GM18873 (cell line): ENCODE results near the gene SOX18.

Experiments
- ATAC-seq: cut with Tn5 transposase; IDR thresholded peaks from one replicate; pipeline ENCODE4 v1.9.1; 2021; ENCODE audit warnings: mild to moderate bottlenecking, moderate library complexity, moderate number of reproducible peaks; ENCODE audit not compliant: unreplicated experiment, low FRiP score

The SOX18 gene

DNA sequence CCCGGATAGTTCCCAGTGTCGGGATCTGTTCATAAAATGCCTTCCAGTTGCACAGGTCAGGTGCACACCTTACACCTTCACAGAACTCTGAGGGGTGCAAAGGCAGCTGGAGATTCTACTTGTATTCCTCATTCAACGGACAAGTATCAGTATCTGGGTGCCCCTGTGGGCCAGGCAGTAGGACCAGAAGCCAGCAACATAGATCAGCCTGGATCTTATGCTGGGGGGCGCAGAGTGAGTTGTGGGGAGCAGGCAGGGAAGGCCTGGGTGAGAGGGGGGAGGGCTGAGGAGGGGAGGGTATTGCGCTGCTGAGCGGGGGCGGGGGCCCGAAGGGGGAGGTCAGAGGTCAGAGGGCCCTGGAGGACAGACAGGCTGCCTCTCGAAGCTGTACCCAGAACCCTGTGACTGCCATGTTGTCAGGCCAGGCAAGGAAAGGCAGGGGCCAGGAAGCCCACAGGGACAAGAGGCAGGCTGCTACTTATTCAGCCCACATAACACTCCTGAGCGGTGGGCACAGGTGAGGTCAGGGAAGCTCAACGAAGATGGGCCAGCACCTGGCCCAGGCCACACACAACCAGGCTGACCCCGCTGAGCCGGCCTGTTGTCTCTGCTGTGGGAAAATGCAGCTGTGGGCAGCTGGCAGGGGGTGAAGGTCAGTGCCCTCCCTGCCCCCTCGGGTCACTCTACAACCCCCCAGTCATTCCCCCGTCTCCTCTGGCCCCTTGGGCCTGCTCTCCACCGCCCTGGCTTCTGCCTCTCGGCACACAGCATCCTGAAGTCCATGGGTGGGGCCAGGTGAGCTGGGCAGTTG, 31.6 kb upstream of the SOX18 start:
- no peak for ATAC-seq

DNA sequence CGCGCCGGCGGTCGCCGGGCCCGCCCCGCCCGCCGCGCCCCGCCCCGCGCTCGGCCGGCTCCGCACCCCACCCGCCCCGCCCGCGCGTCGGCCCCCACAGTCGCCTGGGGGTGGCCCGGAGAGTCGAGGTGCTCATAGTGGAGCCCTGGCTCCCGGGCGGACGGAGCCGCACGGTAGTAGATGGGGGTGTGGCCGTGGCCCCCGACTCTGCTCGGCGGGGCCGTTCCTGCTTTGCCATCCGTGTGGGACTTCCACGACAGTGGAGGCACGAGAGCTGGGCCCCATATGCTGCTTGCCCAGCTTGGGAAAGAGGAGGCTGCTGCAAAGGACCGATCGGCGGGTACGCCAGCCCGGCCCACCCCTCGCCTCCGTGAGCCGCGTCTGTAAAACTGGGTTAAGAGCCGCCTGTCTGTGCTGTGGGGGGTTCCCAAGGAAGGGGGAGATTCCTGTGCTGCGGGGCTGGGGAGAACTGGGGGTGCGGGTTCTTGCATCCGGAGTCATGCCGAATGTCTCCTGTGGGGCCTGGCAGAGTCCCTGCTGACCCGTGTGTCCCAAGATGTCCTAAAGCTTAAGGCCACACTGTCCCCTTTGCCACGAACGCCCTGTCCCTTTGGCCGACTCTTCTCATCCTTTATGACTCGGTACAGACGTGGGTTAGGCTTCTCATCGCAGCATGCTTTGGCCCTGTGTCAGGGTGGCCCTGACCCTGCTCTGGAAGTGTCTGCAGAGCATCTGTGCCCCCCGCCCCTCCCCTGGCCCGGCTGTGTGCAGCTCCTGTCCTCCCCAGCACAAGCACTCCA, 30.8 kb upstream of the SOX18 start, which contains the start of gene OPRL1:
Gene OPRL1, plus strand, starts transcription at position 70 of the 800 bp plus-strand sequence. CDS start 12,639 bp downstream, outside the sequence.
- no peak for ATAC-seq

DNA sequence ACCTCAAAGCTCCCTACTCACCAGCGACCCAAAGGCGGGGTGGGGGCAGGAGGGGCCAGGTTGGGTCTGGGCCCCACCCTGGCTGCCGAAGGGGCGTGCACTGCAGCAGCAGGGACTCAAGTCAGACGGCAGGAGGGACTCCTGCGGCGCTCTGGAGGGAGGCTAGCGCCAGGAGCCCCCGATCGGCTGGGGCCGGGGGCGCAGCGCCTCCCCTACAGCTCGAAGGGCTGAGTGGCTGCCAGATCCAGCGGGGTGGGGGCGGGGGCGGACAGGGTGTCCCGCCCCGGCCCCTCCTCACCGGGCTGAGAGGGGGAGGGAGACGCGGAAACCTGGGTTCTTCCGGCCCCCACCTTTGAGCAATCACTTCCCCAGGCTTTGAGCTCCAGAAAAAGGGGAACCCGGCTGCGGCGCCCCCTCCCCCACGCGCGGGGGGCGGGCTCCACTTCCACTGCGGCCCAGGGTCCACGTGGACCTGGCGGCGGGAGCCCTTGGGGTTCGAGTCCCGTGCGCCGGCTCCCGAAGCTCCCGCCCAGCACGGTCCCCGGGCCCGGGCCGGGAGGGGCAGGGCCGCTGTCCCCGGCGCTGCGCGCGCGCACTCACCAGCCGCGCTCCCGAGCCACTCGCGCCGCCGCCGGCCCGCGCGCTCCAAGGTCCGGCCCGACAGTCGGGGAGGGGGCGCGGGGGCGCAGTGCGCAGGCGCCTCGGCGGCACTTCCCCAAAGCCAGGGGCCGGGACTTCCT, 30.0 kb upstream of the SOX18 start, which contains the start of gene RGS19:
Gene RGS19, minus strand, starts transcription at position 246 of the 740 bp plus-strand sequence. CDS start 2,632 bp downstream, outside the sequence.
- no peak for ATAC-seq

DNA sequence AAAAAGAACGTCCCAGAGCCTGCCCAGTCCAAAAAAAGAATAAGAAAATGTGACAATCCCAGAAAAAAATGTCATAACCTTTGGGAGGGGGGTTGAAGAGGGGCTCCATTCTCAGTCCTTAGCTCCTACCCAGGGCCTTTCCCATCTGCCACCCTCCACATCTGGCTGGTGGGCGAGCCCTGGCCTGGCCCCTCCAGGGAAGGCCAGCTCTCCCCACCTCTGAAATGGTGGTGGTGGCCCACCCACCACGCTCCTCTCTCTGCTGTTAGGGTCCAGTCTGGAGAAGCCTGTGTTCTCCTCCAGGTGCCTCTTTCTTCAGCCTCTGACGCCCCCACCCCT, 29.5 kb upstream of the SOX18 start:
- no peak for ATAC-seq

DNA sequence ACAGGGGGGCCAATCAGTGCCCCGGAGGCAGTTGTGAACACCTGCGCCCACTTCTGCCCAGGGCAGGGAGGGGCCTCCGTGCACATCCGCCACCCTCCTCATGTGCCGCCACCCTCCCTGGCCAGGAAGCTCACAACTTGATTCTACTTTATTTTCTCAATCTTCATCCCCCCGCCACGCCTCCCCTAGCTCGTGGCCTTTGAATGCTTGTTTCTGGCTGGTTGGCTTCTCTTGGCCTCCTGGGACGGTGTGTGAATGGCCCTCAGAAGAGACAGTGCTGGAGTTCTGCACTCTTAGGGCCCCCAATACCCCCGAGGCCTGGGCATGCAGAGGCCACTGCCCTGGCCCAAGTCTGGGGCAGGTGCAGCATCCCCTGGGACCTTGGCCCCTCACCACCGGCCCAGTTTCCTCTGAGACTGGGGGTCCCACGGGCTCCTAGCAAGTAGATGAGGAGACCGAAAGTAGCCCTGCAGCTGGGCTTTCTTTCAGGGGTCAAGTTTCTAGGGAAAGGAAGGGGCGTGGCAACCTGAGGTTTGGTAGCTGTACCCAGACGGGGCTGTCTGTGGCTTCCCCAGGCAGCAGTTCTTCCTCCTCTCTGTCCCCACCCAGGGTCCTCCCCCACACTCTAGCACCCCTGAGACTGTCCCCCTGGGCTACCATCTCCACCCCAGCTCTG, 28.6 kb upstream of the SOX18 start:
- no peak for ATAC-seq

DNA sequence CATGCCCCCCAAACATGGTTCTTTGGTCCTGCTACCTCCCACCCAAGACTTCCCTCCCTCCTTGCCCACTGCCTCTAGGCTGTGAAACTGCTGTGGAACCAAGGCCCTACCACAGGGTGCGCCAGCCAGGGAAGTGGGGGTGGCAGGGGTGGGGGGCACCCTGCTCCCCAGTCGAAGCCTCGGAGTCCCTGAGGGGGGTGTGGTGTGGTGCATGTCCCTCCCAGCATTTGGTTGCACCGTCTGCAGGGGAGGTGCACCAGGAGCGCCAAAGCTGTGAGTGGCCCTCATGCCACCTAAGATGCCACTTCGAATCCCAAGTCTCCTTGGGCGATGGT, 28.1 kb upstream of the SOX18 start:
- ATAC-seq = no peak

DNA sequence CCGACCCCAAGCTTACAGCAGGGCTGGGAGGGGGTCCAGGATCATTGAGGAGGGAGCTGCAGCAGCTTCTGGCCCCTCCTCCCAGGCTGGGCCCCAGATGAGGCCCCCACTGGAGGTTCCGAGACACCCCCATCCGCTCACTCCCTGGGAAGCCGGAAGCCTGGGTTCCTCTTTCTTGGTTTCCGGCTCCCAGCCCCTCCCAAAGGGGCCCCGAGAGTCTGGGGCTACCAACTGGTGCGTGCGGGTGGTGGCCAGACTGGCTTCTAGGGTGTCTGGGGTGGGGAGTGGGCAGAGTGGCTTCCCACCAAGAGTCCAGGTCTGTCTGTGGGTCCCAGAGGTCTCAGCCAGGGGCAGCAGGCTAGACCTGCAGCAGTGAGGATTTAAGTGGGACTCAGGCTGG, 27.7 kb upstream of the SOX18 start:
- no peak for ATAC-seq

DNA sequence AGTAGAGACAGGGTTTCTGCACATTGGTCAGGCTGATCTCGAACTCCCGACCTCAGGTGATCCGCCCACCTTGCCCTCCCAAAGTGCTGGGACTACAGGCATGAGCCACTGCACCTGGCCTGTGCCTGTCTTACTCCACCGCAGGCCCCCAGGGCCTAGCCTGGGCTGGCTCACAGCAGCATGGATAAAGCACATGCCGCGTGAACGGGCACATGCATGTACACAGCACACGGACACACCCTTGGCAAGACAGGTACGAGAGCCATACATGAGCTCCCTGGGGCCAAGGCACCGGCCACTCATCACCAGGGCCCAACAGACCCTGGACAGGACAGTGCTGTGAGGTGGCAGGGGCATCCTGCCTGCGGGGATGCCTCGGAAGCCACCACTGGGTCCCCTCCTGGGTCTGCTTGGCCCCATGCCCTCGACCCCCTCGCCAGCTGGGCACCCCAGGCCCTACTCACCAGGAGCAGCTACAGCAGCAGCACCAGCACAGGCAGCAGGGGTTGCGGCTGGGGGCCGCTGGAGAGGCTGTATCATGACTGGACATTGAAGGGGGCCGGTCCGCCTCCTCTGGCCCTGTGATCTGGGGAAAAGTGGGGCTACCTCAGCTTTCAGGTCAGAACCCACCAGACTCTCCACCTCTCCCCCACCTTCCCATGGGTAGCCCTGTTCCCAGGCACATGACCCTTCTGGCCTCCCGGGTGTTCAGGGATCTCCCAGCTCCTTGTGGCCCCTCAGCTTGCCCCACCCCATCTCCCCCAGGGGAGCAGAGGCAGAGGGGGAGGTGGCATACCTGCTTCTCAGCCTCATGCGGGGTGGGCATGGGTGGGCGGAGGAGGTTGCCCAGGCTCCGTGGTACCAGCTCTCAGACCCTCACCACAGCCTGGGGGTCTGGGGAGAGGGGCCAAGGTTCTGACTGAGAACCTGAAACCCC, 26.9 kb upstream of the SOX18 start:
- no peak for ATAC-seq

DNA sequence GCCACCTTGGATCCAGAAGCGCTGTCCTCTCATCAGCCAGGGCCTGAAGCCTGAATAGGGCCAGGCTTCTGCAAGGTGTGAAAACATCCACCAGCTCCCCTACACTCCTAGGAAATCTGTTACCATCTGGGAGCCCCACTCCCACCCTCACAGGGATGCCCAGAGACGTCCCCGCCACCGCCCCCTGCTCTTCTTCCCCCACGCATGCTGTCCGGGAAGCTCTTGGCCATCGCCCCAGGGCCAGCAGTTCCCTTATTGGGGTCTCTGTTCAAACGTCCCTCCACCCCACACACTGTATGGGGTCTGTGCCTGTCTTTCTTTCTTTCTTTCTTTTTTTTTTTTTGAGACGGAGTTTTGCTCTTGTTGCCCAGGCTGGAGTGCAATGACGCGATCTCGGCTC, 26.1 kb upstream of the SOX18 start:
- no peak for ATAC-seq

DNA sequence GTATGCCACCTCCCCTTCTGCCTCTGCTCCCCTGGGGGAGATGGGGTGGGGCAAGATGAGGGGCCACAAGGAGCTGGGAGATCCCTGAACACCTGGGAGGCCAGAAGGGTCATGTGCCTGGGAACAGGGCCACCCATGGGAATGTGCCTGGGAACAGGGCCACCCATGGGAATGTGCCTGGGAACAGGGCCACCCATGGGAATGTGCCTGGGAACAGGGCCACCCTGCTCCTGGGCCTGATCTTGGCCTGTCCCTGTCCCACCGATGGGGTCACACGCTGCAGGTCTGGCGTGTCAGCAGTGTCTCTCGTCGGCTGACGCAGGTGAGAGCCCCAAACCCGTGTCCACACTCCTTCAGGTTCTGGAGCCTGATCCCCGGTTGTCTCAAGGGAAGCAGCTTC, 25.5 kb upstream of the SOX18 start:
- ATAC-seq = no peak

DNA sequence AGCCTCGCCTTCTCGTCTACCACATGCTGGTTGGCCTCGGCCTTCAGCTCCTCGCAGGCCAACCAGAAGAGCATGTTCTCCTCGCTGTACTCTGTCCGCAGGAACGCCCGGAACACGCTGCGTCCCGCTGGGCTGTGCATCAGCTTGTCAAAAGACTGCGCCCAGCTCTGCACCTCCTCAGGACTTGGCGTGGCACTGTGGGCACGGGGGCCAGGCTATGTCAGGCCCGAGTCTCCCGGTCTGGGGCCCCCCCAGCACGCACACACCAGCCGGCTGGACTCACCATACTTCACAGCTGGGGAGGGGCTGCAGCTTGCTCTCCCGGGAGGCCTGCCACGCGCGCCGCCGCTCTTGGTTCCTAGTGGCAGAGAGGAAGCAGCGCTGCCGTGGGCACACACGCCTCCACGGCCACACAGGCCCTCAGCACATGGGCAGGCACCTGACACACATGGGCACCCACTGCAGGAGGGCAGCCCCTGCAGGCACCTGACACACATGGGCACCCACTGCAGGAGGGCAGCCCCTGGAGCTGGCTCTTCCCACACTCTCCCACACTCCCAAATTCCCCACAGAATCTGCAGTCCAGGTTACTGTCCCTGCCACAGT, 24.8 kb upstream of the SOX18 start:
- ATAC-seq = no peak

DNA sequence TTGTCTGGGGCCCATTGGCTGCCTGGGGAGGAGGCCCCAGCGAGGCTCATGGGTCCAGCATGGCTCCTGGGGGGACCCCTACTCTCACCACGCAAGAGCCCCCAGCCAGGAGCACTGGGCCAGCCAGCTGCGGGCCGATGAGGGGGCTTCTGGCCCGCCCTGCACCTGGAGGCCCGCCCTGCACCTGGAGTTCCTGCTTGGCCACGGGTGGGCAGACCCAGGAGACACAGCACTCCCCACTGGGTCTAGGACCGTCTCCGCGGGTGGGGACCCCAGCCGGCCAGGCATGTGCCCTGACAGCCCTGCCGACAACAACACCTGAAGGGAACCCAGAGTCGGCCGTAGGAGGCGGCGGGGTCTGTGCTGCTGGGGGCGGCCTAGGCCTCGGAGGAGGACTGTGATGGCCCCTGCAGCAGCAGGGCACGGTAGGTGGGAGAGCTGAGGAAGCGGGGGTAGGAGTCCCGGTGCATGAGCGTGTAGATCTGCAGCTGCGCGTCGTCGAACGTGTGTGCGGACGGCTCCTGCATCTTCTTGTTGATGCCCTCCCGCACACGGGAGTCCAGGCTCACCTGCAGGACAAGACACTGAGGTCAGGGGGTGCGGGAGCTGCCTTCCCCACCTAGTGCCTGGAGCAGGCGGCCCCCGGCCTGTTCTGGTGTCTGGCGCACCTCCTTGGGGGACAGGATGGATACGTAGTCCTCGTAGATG, 24.2 kb upstream of the SOX18 start:
- no peak for ATAC-seq

DNA sequence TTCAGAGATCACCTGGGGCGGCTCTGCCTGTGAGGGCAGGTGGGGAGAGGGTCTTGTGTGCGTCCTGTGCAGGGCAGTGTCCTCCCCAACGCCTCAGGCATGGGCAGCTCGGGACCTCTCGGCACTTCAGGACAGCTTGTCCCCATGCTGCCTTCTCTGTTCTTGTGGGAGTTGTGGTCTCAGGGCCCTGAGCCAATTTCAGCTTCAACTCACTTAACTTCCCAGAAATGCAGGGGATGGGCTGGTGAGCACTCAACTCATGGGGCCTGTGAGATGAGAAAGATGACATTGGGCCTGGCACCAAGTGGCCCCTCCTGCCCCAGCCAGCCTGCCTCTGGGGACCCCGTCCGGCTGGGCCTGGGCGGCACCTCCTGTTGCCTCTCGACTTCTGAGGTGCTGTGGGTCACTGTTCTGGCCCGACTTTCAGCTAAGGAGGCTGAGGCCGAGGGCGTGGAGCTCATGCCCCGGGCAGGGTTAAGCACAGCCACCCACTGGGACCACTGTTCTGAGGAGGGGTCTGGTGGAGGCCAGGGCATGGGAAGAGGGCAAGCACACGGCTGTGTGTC, 23.1 kb upstream of the SOX18 start:
- no peak for ATAC-seq

DNA sequence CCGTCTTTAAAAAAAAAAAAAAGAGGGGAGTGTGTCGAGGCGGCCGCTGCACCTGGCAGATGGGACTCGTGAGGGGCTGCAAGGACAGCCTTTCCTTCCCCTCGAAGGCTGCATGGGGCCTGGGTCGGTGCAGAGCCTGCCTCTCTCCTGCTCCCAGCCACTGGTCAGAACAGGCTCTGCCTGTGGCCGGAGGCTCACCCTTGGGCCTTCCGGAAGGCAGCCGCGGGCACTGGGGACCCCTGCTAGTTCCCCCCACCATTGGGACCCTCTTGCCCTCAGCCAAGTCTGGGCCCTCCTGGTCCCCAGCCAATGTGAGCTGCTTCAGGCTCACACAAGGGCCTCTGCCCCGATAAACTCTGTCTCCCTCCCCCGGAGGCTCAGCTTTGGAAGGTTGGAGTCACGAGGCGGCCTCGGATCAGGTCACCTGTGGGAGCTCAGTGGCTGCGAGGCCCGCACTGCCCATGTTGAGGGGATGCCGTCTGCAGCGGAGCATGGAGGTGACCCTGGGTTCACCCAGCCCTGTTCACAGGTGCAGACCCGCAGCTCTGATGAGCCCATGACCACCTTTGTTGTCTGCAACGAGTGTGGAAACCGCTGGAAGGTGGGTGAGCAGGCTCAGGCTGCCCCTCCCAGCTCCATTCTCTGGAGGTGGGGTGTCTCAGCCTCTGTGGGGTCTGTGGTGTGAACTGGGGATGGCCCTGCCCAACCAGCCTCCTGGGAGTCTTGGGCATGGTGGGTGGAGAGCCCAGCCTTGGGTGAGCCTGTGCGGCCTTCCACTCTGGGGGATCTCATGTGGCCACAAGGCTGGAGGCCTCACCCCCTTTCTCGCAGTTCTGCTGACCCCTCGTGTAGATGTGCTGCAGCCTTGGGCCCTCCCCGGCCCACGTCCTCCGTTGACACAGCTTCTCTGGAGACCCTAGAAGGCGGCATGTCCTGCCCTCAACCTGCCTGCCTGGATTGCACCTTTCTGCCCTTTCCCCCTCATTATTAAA, 22.2 kb upstream of the SOX18 start:
- ATAC-seq = no peak

DNA sequence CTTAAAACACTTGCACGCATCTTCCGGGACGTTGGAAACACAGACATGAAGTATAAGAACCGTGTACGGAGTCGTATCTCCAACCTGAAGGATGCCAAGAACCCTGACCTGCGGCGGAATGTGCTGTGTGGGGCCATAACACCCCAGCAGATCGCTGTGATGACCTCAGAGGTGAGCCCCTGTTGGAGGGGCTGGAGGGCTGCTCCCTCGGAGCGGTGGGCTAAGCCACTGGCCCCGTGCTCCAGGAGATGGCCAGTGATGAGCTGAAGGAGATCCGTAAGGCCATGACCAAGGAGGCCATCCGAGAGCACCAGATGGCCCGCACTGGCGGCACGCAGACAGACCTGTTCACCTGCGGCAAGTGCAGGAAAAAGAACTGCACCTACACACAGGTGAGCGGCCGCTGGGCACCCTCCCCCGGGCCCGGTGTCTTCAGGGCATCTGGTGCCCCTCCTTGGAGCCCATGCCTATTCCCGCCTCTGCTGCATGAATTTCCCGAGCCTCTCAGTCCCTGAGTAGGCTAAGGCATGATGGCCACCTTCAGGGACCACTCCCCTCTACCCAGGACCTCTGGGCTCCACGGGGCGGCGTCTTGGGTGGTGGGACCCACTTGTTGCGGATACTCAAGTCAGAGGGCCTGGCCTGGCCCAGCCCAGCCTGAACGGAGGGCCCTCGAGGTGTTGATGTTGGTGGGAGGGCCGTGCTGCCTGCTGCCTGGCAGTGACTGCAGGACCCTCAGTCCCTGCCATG, 21.0 kb upstream of the SOX18 start:
- ATAC-seq = no peak

DNA sequence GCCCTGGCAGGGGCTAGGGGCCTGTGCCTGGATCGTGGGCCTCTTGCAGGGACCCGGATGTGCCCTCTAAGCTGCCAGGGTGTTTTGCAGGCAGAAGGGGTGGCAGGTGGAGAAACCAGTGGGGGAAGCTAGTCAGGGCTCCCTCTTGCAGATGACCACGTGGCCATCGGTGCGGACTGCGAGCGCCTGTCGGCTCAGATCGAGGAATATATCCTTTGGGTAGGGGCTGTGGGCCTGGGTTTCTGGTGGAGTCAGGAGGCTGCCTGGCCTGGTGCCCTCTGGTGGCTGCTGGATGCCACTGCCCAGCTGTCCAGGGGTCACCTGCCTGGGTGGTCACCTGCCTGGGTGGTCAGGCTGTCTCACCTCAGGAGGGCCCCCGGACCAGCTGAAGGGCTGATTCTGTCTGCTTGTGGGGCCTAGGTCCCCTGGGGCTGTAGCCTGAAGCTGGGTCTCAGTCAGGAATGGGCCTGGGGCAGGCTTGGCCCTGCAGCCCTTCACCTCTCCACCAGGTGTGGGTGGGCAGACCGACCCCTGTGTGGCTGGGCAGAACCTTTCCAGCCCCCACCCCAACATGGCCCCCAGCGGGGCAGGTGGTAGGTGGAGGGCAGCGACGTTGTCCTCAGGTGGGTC, 20.3 kb upstream of the SOX18 start:
- no peak for ATAC-seq
